DOHH2 (cell line): ENCODE results near the gene GNB1L.

Experiments used
- H3F3A ChIP-seq: fragments of 200-600 bp; sonication (generic), shearing (Covaris generic); 2 replicates; pipeline ENCODE4 v1.6.0; 2016; ENCODE audit warnings: antibody characterized with exemption, mild to moderate bottlenecking; ENCODE audit not compliant: control insufficient read depth, insufficient read depth
- H3K27ac ChIP-seq: fragments of 200-600 bp; sonication (generic); 2 replicates; pipeline ENCODE4 v1.5.1; 2014; ENCODE audit warnings: low read depth, mild to moderate bottlenecking, low read length, moderate library complexity
- H3K27me3 ChIP-seq: fragments of 200-600 bp; sonication (generic); 2 replicates; pipeline ENCODE4 v1.6.1; 2014; ENCODE audit warnings: mild to moderate bottlenecking, low read length, mixed read lengths; ENCODE audit not compliant: control insufficient read depth
- H3K36me3 ChIP-seq: fragments of 200-600 bp; sonication (generic); 2 replicates; pipeline ENCODE4 v1.6.1; 2014; ENCODE audit warnings: mild to moderate bottlenecking, low read length, moderate library complexity, mixed read lengths; ENCODE audit not compliant: control insufficient read depth
- H3K4me1 ChIP-seq: fragments of 200-600 bp; sonication (generic); 2 replicates; pipeline ENCODE4 v1.6.1; 2014; ENCODE audit warnings: mild to moderate bottlenecking, low read length, mixed read lengths; ENCODE audit not compliant: control insufficient read depth
- H3K4me2 ChIP-seq: fragments of 200-600 bp; sonication (generic); 2 replicates; pipeline ENCODE4 v1.6.0; 2014; ENCODE audit warnings: mild to moderate bottlenecking, low read length, moderate library complexity
- H3K4me3 ChIP-seq: fragments of 200-600 bp; sonication (generic); 2 replicates; pipeline ENCODE4 v1.5.1; 2014; ENCODE audit warnings: mild to moderate bottlenecking, low read length, mixed read lengths
- H3K79me2 ChIP-seq: fragments of 200-600 bp; sonication (generic); 2 replicates; pipeline ENCODE4 v1.6.1; 2014; ENCODE audit warnings: mild to moderate bottlenecking, low read length, mixed read lengths; ENCODE audit not compliant: control insufficient read depth
- H3K9me2 ChIP-seq: fragments of 200-600 bp; sonication (generic); replicated peaks from 2 replicates; pipeline ENCODE4 v1.6.1; 2014; ENCODE audit warnings: mild to moderate bottlenecking, low read length, mixed read lengths; ENCODE audit not compliant: control insufficient read depth
- H3K9me3 ChIP-seq: fragments of 200-600 bp; sonication (generic); 2 replicates; pipeline ENCODE4 v1.6.1; 2014; ENCODE audit warnings: antibody characterized with exemption, low read length, mixed read lengths; ENCODE audit not compliant: control insufficient read depth, insufficient read depth
- H4K20me1 ChIP-seq: fragments of 200-600 bp; sonication (generic); 2 replicates; pipeline ENCODE4 v1.6.0; 2014; ENCODE audit warnings: low read depth, mild to moderate bottlenecking, antibody characterized with exemption, low read length, moderate library complexity; ENCODE audit not compliant: control insufficient read depth, insufficient read depth
- EZH2phosphoT487 ChIP-seq: fragments of 200-600 bp; sonication (generic); IDR thresholded peaks from 2 replicates; pipeline ENCODE4 v1.6.1; 2017; ENCODE audit warnings: borderline replicate concordance, mild to moderate bottlenecking, antibody characterized with exemption, low read length, moderate library complexity, mixed read lengths
- TF ChIP-seq, protein P1 (sequence below): fragments of 200-600 bp; sonication (generic); IDR thresholded peaks from one replicate; pipeline ENCODE4 v1.5.1; 2014; ENCODE audit warnings: antibody characterized with exemption, mild to moderate bottlenecking, low read depth, low read length; ENCODE audit not compliant: poor library complexity, severe bottlenecking

The GNB1L gene

DNA sequence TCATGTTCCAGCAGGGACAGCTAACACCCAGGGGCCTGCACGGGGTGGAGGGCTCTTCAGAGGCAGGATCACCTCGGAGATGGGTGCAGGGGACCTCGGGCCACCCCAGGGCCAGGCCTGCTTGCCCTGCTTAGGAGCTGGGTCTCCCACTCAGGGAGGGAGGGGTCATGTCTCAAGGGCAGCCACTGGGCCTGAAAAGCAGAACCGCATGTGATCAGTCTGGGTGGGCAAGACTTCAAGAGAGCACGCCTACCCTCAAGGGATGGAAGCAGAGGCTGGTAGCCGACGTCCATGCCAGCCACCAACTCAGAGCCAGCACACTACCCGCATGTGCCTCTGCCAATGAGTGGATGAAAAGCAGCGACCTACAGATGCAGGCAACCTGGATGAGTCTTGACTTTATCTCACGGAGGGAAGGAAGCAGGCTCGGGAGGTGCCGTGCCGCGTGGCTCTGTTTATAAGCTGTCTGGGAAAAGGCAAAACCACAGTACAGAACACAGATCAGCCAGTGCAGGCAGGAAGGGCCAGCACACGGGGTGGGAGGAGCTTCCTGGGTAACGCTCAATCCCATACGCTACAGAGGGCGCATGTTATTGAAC, 78.1 kb downstream of the GNB1L start:
- peaks cover 7% of the 10 kb centered on the region; the same call in 1 of the 2 replicates for H3F3A ChIP-seq
- H3K79me2 ChIP-seq, result no peaks in the 10 kb centered on the region
- no peaks in the 10 kb centered on the region for H3K9me2 ChIP-seq
- TF ChIP-seq, protein P1, sequence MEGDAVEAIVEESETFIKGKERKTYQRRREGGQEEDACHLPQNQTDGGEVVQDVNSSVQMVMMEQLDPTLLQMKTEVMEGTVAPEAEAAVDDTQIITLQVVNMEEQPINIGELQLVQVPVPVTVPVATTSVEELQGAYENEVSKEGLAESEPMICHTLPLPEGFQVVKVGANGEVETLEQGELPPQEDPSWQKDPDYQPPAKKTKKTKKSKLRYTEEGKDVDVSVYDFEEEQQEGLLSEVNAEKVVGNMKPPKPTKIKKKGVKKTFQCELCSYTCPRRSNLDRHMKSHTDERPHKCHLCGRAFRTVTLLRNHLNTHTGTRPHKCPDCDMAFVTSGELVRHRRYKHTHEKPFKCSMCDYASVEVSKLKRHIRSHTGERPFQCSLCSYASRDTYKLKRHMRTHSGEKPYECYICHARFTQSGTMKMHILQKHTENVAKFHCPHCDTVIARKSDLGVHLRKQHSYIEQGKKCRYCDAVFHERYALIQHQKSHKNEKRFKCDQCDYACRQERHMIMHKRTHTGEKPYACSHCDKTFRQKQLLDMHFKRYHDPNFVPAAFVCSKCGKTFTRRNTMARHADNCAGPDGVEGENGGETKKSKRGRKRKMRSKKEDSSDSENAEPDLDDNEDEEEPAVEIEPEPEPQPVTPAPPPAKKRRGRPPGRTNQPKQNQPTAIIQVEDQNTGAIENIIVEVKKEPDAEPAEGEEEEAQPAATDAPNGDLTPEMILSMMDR, result no peak
- no peaks in the 10 kb centered on the region for H3K36me3 ChIP-seq
- no peak overlapping the region for H3K4me3 ChIP-seq
- H3K4me2 ChIP-seq, result peak overlapping the region; percentile 35
- no peak overlapping the region for H3K27ac ChIP-seq
- H4K20me1 ChIP-seq, result peaks cover 8% of the 10 kb centered on the region; the same call in 1 of the 2 replicates
- H3K9me3 ChIP-seq, result no peaks in the 10 kb centered on the region
- H3K27me3 ChIP-seq, result peaks cover 35% of the 10 kb centered on the region
- peaks cover 61% of the 10 kb centered on the region for H3K4me1 ChIP-seq

- Histone ChIP-seq H3K79me2 (no peaks in the 10 kb centered on the region), H4K20me1 (peaks cover 8% of the 10 kb centered on the region; the same call in 1 of the 2 replicates), H3K27ac (no peak overlapping the region), H3K9me3 (no peaks in the 10 kb centered on the region), H3K9me2 (no peaks in the 10 kb centered on the region), H3K4me3 (no peak overlapping the region), H3K36me3 (no peaks in the 10 kb centered on the region), H3F3A (peaks cover 11% of the 10 kb centered on the region; the same call in 1 of the 2 replicates), H3K4me2 (peak overlapping the region; percentile 35; the same call in 1 of the 2 replicates), H3K4me1 (peaks cover 61% of the 10 kb centered on the region), H3K27me3 (peaks cover 41% of the 10 kb centered on the region)
- TF ChIP-seq EZH2phosphoT487, result no peak
Measured at GRCh38 chr22:19775496-19776325, 79.0 kb downstream of the GNB1L start.

- Histone ChIP-seq H3K36me3 (no peaks in the 10 kb centered on the region), H3K9me3 (no peaks in the 10 kb centered on the region), H3K79me2 (no peaks in the 10 kb centered on the region)
Measured at GRCh38 chr22:19774628-19775027, 80.0 kb downstream of the GNB1L start.

More at GRCh38 chr22:19774628-19775027, 80.0 kb downstream of the GNB1L start:
- Histone ChIP-seq H3K4me3 (no peak overlapping the region), H3K9me2 (no peaks in the 10 kb centered on the region), H3K4me1 (peaks cover 50% of the 10 kb centered on the region), H3K27me3 (peaks cover 46% of the 10 kb centered on the region), H3K4me2 (no peak overlapping the region), H3K27ac (no peak overlapping the region), H3F3A (0 out of 2 replicates have a peak, but pooled peaks cover 6% of the 10 kb centered on the region), H4K20me1 (peaks cover 8% of the 10 kb centered on the region; the same call in 1 of the 2 replicates)
- TF ChIP-seq, protein P1, result no peak
- no peak for TF ChIP-seq EZH2phosphoT487
